Measurements from ENCODE around the gene GFRA1. TPM values are rescaled to one million over a fixed set of nuclear protein-coding genes. Genes with fewer than 3 reads are reported as not detected.

The GFRA1 gene
- total RNA-seq, 2 experiments from 2014 or later = not detected

DNA sequence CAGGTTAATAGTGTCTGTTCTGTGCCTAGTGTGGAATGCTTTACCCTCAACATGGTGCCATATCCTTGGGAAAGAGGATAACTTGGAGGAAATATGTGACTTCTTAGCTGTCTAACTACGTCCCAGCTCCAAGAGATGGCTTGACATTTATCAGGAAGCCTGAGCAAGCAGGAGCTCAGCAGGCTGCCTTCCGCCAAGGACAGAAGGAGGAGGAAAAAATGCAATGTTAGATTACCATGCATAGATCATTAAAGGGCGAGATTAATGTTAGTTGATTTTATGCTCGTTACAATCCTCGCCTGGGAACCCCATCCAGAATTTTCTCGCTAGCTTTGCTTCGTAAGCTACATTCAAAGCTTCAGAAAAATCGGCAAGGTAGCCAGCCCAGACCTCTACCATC, 97.8 kb downstream of the GFRA1 start:
- no peaks in the 10 kb centered on the region for H3K9me3 Mint-ChIP-seq
- Histone ChIP-seq H3K4me1 (ENCODE audit: insufficient read depth, low read length) (no peaks in the 10 kb centered on the region), H3K36me3 (ENCODE audit: insufficient read depth, low read length) (no peaks in the 10 kb centered on the region), H3K27me3 (ENCODE audit: control insufficient read depth in 1 of 2, insufficient read depth in 2 of 2, low read length in 2 of 2) (no peaks in the 10 kb centered on the region), H3K9me3 (ENCODE audit: control insufficient read depth in 1 of 2, insufficient read depth in 1 of 2, low read length in 2 of 2) (peaks cover 0 to 5% of the 10 kb centered on the region in 2 experiments), H3K4me3 (ENCODE audit: low read length) (no peak overlapping the region), H3K27ac (ENCODE audit: low read depth in 1 of 2, low read length in 2 of 2) (no peak overlapping the region)
- ATAC-seq (ENCODE audit: poor library complexity) (no peak), DNase-seq (no peak)
- POLR2A ChIA-PET = no interaction called here
- CTCF ChIA-PET = no interaction called here
- no peaks in the 10 kb centered on the region for H3K4me1 Mint-ChIP-seq (ENCODE audit: low read depth)
- intact Hi-C loops (cut with DNase I, micrococcal nuclease) = no loop called here
- H3K36me3 Mint-ChIP-seq (ENCODE audit: low read depth) = no peaks in the 10 kb centered on the region
- no peak for TF ChIP-seq CTCF (IDR thresholded peaks at IDR 0.05)
- H3K4me3 Mint-ChIP-seq = no peak overlapping the region
- H3K27ac Mint-ChIP-seq = no peak overlapping the region
- H3K27me3 Mint-ChIP-seq = no peaks in the 10 kb centered on the region

DNA sequence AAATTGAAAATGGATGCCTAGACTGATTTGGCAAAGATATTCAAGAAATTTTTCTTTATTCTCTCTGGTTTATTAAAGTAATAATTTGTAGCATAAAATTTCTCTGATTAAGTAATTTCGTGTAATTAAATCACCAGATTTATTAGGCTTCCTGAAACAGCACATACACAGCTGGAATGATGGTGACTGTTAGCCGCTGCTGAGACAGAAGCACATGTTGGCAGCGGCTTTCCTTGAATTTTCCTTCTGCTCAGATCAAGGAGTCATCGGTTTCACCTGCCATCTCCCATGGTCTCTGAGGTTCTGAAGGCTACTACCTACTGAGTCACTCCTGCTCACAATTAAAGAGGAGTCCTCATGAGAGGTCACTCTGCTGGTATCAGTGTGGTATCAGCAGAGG, 101.5 kb downstream of the GFRA1 start:
- intact Hi-C loops (cut with DNase I, micrococcal nuclease) = no loop called here
- H3K27me3 Mint-ChIP-seq = no peaks in the 10 kb centered on the region
- ATAC-seq (ENCODE audit: poor library complexity) (no peak), DNase-seq (no peak)
- no peaks in the 10 kb centered on the region for H3K36me3 Mint-ChIP-seq (ENCODE audit: low read depth)
- H3K9me3 ChIP-seq (ENCODE audit: control insufficient read depth in 1 of 2, insufficient read depth in 1 of 2, low read length in 2 of 2) = peaks cover 0 to 10% of the 10 kb centered on the region in 2 experiments
- H3K27ac Mint-ChIP-seq = no peak overlapping the region
- no peaks in the 10 kb centered on the region for H3K27me3 ChIP-seq (ENCODE audit: control insufficient read depth in 1 of 2, insufficient read depth in 2 of 2, low read length in 2 of 2)
- H3K9me3 Mint-ChIP-seq = peaks cover 4% of the 10 kb centered on the region
- no peak for TF ChIP-seq CTCF (IDR thresholded peaks at IDR 0.05)
- no peaks in the 10 kb centered on the region for H3K4me1 ChIP-seq (ENCODE audit: insufficient read depth, low read length)
- H3K4me1 Mint-ChIP-seq (ENCODE audit: low read depth) = no peaks in the 10 kb centered on the region
- no peak overlapping the region for H3K4me3 Mint-ChIP-seq
- ChIA-PET CTCF (no interaction called here), POLR2A (no interaction called here)
- H3K27ac ChIP-seq (ENCODE audit: low read depth in 1 of 2, low read length in 2 of 2) = no peak overlapping the region
- H3K36me3 ChIP-seq (ENCODE audit: insufficient read depth, low read length) = no peaks in the 10 kb centered on the region
- H3K4me3 ChIP-seq (ENCODE audit: low read length) = no peak overlapping the region

DNA sequence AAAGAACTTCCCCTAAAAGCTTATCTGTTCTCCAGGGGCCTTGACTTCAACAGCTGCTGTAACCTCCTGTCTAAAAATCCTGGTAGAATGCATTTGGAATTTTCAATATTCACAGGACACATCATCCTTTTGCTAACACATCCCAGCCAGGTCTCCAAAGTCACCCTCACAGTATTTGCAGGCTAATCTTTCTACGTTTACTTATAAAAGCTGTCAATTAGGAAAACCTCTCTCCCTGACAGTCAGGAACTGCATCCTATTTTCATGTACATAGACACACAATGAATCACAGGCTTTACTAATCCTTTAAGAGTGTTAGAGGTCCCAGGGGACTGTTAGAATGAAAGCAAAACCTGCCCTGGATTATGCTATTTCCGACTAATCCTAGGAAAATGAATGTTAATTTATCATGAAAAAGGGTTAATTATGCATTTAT, 102.2 kb downstream of the GFRA1 start:
- Mint-ChIP-seq H3K9me3 (peaks cover 4% of the 10 kb centered on the region), H3K27ac (no peak overlapping the region), H3K27me3 (no peaks in the 10 kb centered on the region), H3K4me1 (ENCODE audit: low read depth) (no peaks in the 10 kb centered on the region), H3K36me3 (ENCODE audit: low read depth) (no peaks in the 10 kb centered on the region), H3K4me3 (no peak overlapping the region)
- H3K9me3 ChIP-seq (ENCODE audit: control insufficient read depth in 1 of 2, insufficient read depth in 1 of 2, low read length in 2 of 2) = peaks cover 0 to 13% of the 10 kb centered on the region in 2 experiments
- ChIA-PET CTCF (no interaction called here), POLR2A (no interaction called here)
- no peaks in the 10 kb centered on the region for H3K36me3 ChIP-seq (ENCODE audit: insufficient read depth, low read length)
- TF ChIP-seq CTCF (IDR thresholded peaks at IDR 0.05) = no peak
- ATAC-seq (ENCODE audit: poor library complexity) (no peak), DNase-seq (no peak)
- intact Hi-C loops (cut with DNase I, micrococcal nuclease) = no loop called here
- no peak overlapping the region for H3K4me3 ChIP-seq (ENCODE audit: low read length)
- no peaks in the 10 kb centered on the region for H3K27me3 ChIP-seq (ENCODE audit: control insufficient read depth in 1 of 2, insufficient read depth in 2 of 2, low read length in 2 of 2)
- no peaks in the 10 kb centered on the region for H3K4me1 ChIP-seq (ENCODE audit: insufficient read depth, low read length)
- H3K27ac ChIP-seq (ENCODE audit: low read depth in 1 of 2, low read length in 2 of 2) = no peak overlapping the region
